Transverse colon (tissue), 4 donors: ENCODE measurements around the gene TAL1.

Experiments
- CTCF ChIP-seq, 5 experiments: fragments of 200-600 bp in 3 of 5; fragments of 450-650 bp in 2 of 5; sonication (generic) in 3 of 5; IDR thresholded peaks; 1 replicate in 2 of 5; 2 replicates in 3 of 5; pipeline ENCODE4 v1.5.1; 2016 to 2017; ENCODE audit warnings: antibody characterized with exemption in 5 of 5, inconsistent platforms in 3 of 5, mild to moderate bottlenecking in 2 of 5, moderate library complexity in 1 of 5
- EP300 ChIP-seq: sonication (generic); formaldehyde crosslinking; IDR thresholded peaks from one replicate; pipeline ENCODE4 v1.6.1; 2017; ENCODE audit warnings: antibody characterized with exemption, low read depth
- POLR2A ChIP-seq: fragments of 450-650 bp; IDR thresholded peaks from one replicate; pipeline ENCODE4 v1.6.1; 2016; ENCODE audit warnings: antibody characterized with exemption, mild to moderate bottlenecking, moderate library complexity
- POLR2AphosphoS5 ChIP-seq, 3 donors: sonication (generic); formaldehyde crosslinking; IDR thresholded peaks; one replicate each; pipeline ENCODE4 v1.6.1; 2016; ENCODE audit warnings: antibody characterized with exemption in 3 of 3

- TF ChIP-seq POLR2A (no peak), CTCF (IDR thresholded peaks at IDR 0.05) (no peak), POLR2AphosphoS5 (IDR thresholded peaks at IDR 0.05) (no peak), EP300 (no peak)
These were observed 5.7 kb downstream of the TAL1 start for GRCh38 chr1:47226121-47226838.
